Astrocyte of the spinal cord (primary cell): Measurements from ENCODE around the gene HNRNPLL.
A peak's percentile ranks its signal among the peaks of the same experiment; 100 is the strongest.

Source experiments
- DNase-seq: peaks from one replicate; pipeline ENCODE4 v3.0.0; 2011; ENCODE audit warnings: low read depth, low spot score
- H3K4me3 ChIP-seq: 2 replicates; pipeline ENCODE4 v1.5.1; 2011; ENCODE audit warnings: low read depth, mild to moderate bottlenecking, low read length, moderate library complexity
- in situ Hi-C: cut with HindIII; loops from 2 replicates; pipeline ENCODE4 v1.10.0; 2017; ENCODE audit warnings: low sequenced_read_pairs
- TF ChIP-seq, protein P1 (sequence below): IDR thresholded peaks from 2 replicates; pipeline ENCODE4 v1.5.1; 2012; ENCODE audit warnings: low read depth, mild to moderate bottlenecking, low read length, inconsistent platforms

Gene HNRNPLL

DNA sequence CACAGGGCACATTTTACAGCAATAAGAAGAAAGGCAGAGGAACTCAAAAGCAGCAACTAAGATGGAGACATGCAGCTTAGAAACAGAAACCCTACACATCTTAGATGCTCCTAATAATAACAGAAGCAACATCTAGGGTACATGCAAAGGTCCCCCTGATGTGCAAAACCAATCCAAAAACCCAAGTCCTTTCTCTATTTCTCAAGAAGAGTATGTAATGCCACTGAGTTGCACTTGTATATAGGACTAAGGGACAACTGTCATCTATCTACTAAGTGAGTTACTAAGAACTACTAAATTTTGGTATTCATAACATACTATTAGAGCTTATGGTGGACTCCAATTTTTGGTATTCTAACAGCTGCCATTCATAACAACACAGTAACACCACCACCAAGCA lies 28.4 kb downstream of the HNRNPLL start:
- in situ Hi-C loops, result no loop called here
- DNase-seq, result no peak
- no peak overlapping the region for H3K4me3 ChIP-seq
- TF ChIP-seq, protein P1, sequence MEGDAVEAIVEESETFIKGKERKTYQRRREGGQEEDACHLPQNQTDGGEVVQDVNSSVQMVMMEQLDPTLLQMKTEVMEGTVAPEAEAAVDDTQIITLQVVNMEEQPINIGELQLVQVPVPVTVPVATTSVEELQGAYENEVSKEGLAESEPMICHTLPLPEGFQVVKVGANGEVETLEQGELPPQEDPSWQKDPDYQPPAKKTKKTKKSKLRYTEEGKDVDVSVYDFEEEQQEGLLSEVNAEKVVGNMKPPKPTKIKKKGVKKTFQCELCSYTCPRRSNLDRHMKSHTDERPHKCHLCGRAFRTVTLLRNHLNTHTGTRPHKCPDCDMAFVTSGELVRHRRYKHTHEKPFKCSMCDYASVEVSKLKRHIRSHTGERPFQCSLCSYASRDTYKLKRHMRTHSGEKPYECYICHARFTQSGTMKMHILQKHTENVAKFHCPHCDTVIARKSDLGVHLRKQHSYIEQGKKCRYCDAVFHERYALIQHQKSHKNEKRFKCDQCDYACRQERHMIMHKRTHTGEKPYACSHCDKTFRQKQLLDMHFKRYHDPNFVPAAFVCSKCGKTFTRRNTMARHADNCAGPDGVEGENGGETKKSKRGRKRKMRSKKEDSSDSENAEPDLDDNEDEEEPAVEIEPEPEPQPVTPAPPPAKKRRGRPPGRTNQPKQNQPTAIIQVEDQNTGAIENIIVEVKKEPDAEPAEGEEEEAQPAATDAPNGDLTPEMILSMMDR, result no peak

DNA sequence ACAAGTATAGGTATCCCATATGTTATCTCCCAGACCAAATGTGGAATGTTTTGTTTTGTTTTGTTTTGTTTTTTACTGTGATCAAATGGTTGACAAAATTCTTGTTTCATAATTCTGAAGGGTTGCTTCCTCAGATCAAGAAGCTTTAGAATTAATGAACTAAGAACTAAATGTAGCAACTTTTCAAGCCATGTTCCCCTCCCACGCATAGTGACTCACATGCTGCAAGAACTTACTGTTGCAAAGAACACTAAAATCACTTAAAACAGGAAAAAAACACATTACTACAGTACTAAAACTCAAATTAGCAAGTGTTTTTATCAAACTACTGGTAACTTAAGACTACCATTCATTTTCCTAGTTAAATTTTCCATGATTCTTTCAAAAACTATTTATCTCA lies 30.6 kb downstream of the HNRNPLL start:
- in situ Hi-C loops, result no loop called here
- H3K4me3 ChIP-seq, result no peak overlapping the region
- TF ChIP-seq, protein P1, result no peak
- DNase-seq, result peak; percentile 59

DNA sequence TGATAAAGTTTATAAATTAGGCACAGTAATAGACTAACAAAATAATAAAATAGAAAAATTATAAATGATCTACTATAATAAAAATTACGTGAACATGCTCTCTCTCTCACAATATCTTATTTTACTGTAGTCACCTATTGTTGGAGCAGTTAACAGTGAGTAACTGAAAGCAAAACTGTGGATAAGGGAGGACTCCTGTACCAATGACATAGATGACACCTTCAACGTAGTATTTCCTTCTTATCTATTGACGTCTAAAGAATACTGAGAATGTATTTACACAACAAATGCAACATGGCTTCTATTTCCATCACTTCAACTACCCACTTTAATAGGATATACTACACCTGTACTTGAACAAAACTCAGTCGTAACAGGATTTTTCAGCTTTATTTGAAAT lies 31.5 kb downstream of the HNRNPLL start:
- TF ChIP-seq, protein P1, result no peak
- in situ Hi-C loops, result no loop called here
- no peak overlapping the region for H3K4me3 ChIP-seq
- no peak for DNase-seq

DNA sequence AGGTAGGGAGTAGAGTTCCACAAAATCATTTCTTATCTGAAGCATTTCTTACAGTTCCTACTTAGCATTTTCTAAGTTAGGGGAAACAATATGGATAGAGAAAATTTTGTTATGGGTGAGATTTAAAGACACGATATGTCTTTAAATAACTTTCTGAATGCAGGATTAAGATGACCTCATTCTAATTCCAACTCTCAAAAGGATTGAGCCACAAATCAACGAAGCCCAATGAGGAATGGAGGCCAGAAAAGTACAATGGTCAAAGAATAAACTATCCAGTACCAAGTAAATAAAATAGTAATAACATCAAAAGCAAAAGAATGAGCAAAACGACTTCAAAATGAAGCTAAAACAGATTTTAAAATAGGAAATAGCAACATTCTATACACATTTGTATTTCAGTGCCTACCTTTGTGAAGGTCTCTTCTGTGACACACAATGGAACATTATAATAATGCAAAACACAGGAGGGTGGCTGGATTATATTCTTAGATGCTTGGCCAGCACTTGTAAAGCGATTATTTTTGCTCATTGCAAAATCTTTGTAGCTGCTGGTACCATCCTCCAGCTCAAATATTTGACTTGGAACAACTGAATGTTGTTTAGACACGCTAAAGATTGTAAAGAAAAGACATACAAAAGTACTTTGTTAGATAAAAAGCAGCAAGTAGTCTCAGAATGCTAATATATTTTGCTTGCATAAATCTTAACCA lies 33.8 kb downstream of the HNRNPLL start:
- no peak overlapping the region for H3K4me3 ChIP-seq
- TF ChIP-seq, protein P1, result no peak
- no peak for DNase-seq
- in situ Hi-C loops, result no loop called here

DNA sequence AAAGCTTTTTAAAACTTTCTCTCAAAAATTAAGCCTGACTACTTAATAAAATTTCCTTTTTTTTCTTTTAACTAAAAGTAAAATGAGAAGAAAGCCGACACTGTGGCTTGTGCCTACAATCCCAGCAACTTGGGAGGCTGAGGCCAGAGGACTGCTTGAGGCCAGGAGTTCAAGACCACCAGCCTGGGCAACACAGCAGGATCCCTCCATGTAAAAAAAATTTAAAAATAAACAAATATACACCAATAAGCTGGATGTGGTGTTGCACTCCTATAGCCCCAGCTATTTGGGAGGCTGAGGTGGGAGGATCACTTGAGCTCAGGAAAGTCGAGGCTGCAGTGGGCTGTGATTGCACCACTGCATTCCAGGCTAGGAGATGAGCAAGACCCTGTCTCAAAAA lies 37.4 kb downstream of the HNRNPLL start:
- TF ChIP-seq, protein P1, result no peak
- in situ Hi-C loops, result no loop called here
- H3K4me3 ChIP-seq, result no peak overlapping the region
- no peak for DNase-seq

DNA sequence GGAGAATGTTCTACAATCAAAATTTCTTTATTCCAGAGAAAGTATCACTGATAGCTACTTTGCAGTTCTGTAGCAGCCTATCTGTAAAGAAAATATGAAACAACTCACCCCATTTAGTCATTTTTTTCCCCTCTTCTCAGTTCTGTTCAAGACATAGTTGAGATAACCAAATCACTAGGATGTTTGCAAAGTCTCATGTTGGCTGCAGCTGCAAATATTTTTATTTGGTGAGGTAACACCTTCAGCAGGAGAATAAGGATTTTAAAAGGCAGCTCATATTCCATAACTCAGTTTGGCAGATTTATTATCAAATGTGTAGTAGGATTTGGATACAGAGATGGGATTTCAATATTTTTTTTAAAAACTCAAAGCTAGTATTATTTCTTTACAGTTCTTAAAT lies 41.0 kb downstream of the HNRNPLL start:
- no peak overlapping the region for H3K4me3 ChIP-seq
- in situ Hi-C loops, result no loop called here
- TF ChIP-seq, protein P1, result no peak
- no peak for DNase-seq

DNA sequence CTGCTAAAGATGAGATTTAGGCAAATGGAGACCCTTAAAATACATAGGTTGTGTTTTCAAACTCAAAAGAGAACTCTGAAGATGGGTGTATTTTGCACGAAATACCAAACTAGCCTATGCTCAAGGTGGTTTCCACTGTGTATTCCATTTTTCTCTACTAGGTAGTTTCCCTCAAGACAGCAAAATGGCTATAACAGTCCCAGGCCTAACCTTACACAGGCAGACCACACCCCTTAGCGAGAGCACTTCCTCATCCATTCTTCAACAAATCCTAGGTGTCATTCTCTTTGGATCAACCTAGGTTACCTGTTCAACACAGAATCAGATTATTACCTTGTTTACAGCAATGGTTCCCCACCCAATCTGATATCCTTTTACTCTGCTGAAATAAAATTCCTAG lies 42.6 kb downstream of the HNRNPLL start:
- DNase-seq, result no peak
- H3K4me3 ChIP-seq, result no peak overlapping the region
- TF ChIP-seq, protein P1, result no peak
- in situ Hi-C loops, result no loop called here
